BLaER1 (cell line): ENCODE measurements around the gene ATG4B.
A peak's percentile ranks its signal among the peaks of the same experiment; 100 is the strongest.

Experiments
- H3K27ac ChIP-seq: shearing (Covaris generic); formaldehyde crosslinking; 2 replicates; pipeline ENCODE4 v1.8.1; 2022
- H3K27me3 ChIP-seq: shearing (Covaris generic); formaldehyde crosslinking; 2 replicates; pipeline ENCODE4 v1.8.1; 2022
- H3K36me3 ChIP-seq: shearing (Covaris generic); formaldehyde crosslinking; 2 replicates; pipeline ENCODE4 v1.8.1; 2022
- H3K4me1 ChIP-seq: shearing (Covaris generic); formaldehyde crosslinking; 2 replicates; pipeline ENCODE4 v1.8.1; 2022
- H3K4me2 ChIP-seq: shearing (Covaris generic); formaldehyde crosslinking; 2 replicates; pipeline ENCODE4 v1.8.1; 2022
- H3K4me3 ChIP-seq: shearing (Covaris generic); formaldehyde crosslinking; 2 replicates; pipeline ENCODE4 v1.8.1; 2022
- H3K9ac ChIP-seq: shearing (Covaris generic); formaldehyde crosslinking; 2 replicates; pipeline ENCODE4 v1.8.1; 2022
- H3K9me3 ChIP-seq: shearing (Covaris generic); formaldehyde crosslinking; 2 replicates; pipeline ENCODE4 v1.8.1; 2022
- H4K20me1 ChIP-seq: shearing (Covaris generic); formaldehyde crosslinking; 2 replicates; pipeline ENCODE4 v1.8.1; 2022
- Cebpa-rat ChIP-seq: shearing (Covaris generic); IDR thresholded peaks from 2 replicates; pipeline ENCODE4 v1.8.1; 2022

ATG4B gene

DNA sequence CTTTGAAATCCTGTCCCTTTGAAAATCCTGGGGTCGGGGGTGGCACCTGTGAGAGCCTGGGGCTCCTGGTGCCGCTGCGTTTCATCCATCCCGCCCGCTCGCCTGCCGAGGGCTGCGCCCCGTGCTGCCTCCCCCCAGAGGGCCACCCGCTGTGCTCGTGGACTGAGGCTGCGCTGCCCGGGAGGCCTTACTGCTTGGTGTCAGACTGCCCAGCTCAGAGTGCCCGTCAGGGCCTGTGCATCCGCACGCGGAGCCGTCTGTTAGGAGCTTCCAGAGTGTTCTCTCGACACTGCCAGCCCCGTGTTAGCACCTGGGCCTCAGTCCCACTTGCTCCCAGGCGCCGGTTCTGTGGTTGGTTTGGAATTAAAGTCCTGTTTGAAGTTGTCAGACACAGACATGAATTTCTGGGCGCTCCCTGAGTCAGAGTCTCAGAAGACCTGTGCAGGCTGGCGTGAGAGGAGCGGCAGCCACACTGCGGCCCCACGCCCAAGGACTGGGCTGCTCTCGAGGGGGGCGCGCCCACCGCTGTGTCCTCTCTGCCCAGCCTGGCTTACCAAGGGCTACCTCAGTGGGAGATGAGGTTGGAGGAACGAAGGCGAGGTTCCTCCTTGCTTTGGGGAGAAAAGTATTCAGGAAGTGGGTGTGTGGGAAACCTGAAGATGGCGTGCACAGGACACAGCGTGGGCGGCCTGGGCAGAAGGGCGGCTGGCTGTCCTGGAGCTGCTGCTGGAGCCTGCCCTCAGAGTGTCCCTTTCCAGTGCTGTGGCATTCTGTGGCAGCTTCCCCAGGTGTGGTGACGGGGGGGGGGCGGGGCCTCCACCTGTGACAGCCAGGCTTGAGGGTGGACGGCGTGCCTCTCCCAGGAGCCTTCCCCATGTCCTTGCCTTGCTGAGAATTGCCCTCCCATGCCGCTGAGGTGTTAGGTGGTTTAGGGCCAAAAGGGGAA, 35.0 kb downstream of the ATG4B start:
- H3K27ac ChIP-seq: no peak overlapping the region
- H3K27me3 ChIP-seq: no peaks in the 10 kb centered on the region
- no peaks in the 10 kb centered on the region for H3K9me3 ChIP-seq
- H3K4me3 ChIP-seq: no peak overlapping the region
- peaks cover 34% of the 10 kb centered on the region for H4K20me1 ChIP-seq
- no peaks in the 10 kb centered on the region for H3K4me1 ChIP-seq
- peaks cover 98% of the 10 kb centered on the region for H3K36me3 ChIP-seq
- H3K4me2 ChIP-seq: no peak overlapping the region
- no peak for TF ChIP-seq Cebpa-rat
- no peak overlapping the region for H3K9ac ChIP-seq

DNA sequence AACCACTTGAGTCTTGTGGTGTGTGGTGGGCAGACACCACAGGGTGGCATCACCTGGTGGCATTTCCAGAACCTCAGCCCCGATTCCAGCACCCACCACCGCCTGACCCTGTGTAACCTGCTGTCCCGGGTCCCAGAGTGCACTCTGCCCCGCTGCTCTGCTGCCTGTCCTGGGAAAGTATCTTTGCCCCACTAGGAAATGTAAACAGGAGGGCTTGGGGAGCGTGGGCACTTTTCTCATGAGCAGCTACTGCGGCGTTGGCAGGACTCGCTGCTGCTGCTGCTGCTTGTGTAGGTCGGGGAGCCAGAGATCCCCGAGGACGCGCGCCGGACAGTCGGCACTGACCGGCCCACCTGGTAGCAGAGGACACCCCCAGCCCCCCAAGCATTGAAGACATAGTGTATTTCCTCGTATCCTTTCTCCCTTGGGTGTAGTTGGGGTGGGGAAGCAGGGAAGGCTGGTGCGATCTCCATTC, 35.7 kb downstream of the ATG4B start:
- Histone ChIP-seq H3K9me3 (no peaks in the 10 kb centered on the region), H3K4me1 (no peaks in the 10 kb centered on the region), H3K27ac (no peak overlapping the region), H3K36me3 (peaks cover 98% of the 10 kb centered on the region), H3K9ac (no peak overlapping the region), H3K4me2 (no peak overlapping the region), H3K27me3 (no peaks in the 10 kb centered on the region), H4K20me1 (peaks cover 37% of the 10 kb centered on the region), H3K4me3 (no peak overlapping the region)
- TF ChIP-seq Cebpa-rat: no peak

DNA sequence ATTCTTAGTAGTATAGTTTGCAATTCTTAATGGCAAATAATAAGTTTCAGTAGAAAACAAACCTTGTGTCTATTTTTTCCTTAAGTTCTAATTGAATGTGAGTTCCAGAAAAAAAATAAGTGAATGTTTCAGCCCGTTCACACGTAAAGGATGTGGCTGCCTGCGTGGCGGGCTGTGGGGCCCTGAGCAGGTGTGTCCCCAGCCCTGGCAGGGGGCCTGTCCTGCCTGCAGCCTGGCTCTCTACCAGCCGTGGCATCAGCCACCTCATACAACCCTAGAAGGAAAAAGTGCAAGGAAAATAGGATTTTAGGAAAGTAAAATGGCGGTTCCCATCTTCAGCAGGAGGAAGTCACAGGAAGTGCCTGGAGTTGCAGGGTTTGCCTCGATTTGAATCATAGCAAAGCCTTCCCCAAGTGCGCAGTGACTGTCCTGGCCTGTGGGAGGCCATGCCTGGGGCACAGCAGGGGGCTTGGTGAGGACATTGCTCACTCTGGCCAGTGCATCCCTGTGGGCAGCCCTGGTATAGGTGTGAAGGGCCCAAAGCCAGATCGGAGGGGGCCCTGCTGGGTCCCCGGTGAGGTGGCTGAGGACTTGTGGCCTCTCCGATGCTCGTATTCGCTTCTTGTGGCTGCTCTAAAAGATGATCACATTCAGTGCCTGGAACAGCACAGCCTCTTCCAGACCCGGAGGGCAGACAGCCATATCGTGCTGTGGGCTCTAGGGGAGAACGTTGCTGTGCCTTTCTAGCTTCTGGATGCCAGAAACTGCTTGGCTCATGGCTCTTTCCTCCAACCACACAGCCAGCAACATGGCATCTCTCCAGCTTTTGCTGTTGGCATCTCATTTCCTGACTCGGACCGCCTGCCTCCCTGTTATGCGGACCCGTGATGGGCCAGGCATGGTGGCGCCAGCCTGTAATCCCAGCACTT, 36.6 kb downstream of the ATG4B start:
- Histone ChIP-seq H3K4me2 (no peak overlapping the region), H3K36me3 (peaks cover 98% of the 10 kb centered on the region), H3K27ac (no peak overlapping the region), H3K4me3 (no peak overlapping the region), H4K20me1 (peaks cover 42% of the 10 kb centered on the region), H3K27me3 (no peaks in the 10 kb centered on the region), H3K4me1 (no peaks in the 10 kb centered on the region), H3K9ac (no peak overlapping the region), H3K9me3 (no peaks in the 10 kb centered on the region)
- TF ChIP-seq Cebpa-rat: no peak

DNA sequence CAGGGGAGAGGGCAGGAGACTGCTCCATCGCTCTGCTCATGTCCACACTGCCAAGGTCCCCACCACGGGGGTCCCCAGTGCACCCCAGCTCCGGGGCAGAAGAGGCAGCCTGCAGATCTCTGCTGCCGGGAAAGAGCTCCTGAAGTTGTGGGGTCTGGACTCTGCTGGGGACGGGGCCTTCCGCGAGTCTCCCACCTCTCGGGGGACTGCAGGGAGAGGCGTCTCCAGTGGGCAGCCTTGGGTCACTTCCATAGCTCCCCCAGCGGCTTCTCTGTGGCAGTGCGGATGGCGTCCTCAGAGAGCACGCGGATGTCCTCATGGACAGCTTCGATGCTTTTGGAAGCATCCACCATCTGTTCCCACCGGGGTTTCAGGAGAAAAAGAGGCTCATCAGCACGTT, 38.4 kb downstream of the ATG4B start:
- H3K4me1 ChIP-seq: no peaks in the 10 kb centered on the region
- no peak for TF ChIP-seq Cebpa-rat
- no peak overlapping the region for H3K27ac ChIP-seq
- H3K9me3 ChIP-seq: no peaks in the 10 kb centered on the region
- peaks cover 59% of the 10 kb centered on the region for H4K20me1 ChIP-seq
- no peak overlapping the region for H3K9ac ChIP-seq
- no peaks in the 10 kb centered on the region for H3K27me3 ChIP-seq
- H3K36me3 ChIP-seq: peaks cover 98% of the 10 kb centered on the region
- no peak overlapping the region for H3K4me2 ChIP-seq
- H3K4me3 ChIP-seq: no peak overlapping the region

DNA sequence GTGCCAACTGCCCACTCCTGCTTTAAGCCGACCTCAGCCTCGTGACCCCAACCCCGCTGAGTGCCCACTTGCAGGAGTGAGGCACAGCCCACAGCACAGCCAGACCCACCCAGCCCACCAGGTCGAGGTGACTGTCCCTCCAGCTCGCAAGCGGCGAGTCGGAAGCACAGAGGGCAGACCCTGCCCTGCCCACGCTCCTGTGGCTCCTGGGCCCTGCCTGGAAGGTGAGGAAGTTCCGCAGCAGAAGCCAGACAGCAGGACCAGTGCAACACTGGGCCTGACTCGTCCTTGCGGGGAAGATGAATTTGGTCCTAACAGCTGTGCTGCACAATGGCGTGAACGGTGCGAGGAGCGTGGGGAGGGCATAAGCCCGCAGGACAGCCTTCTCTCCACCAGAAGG, 39.2 kb downstream of the ATG4B start:
- no peak for TF ChIP-seq Cebpa-rat

DNA sequence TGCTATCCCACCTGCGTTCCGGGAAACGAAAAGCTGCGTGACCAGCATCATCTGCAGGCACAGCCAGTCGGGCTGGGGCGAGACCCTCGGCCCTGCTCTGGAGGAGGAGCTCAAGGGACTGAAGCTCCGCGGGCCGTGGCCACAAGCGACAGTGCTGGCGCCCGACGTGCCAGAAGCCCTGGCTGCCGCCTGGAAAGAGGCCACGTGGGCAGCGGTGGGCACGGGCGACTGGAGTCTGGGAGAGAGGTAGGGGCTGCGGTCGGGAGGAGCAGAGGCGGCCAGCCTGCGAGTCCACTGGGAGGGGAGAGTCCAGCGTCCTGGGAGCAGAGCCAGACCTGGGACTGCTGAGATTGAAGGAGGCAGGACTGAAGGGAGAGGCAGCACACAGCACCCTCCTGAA, 39.9 kb downstream of the ATG4B start:
- H3K4me1 ChIP-seq: no peaks in the 10 kb centered on the region
- TF ChIP-seq Cebpa-rat: no peak
- H3K27ac ChIP-seq: no peak overlapping the region
- no peaks in the 10 kb centered on the region for H3K9me3 ChIP-seq
- no peak overlapping the region for H3K9ac ChIP-seq
- H3K36me3 ChIP-seq: peaks cover 98% of the 10 kb centered on the region
- no peaks in the 10 kb centered on the region for H3K27me3 ChIP-seq
- no peak overlapping the region for H3K4me3 ChIP-seq
- H3K4me2 ChIP-seq: no peak overlapping the region
- H4K20me1 ChIP-seq: peaks cover 67% of the 10 kb centered on the region

More for the DNA sequence above, 39.2 kb downstream of the ATG4B start:
- H3K27ac ChIP-seq: no peak overlapping the region
- H3K9me3 ChIP-seq: no peaks in the 10 kb centered on the region
- H4K20me1 ChIP-seq: peaks cover 66% of the 10 kb centered on the region
- no peak overlapping the region for H3K4me2 ChIP-seq
- no peak overlapping the region for H3K4me3 ChIP-seq
- no peak overlapping the region for H3K9ac ChIP-seq
- H3K27me3 ChIP-seq: no peaks in the 10 kb centered on the region
- H3K4me1 ChIP-seq: no peaks in the 10 kb centered on the region
- peaks cover 98% of the 10 kb centered on the region for H3K36me3 ChIP-seq

DNA sequence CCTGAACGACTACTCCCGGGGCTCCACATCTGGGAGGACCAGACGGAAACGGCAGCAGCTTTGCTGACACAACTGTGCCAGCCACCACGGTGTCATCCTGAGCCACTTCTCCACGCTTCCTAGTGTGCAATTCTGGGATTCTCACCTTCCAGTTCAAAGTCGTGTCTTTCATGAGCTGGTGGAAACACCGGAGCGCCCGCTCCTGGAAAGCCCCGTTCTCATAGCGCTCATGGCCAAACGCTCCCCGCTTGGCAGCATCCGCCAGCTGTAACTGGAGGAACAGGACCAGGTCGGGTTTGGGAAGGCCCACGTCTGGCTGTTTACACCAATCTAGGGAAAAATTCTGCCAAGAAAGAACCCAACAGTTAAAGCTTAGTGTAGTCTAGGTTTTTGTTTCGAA, 40.8 kb downstream of the ATG4B start:
- peaks cover 98% of the 10 kb centered on the region for H3K36me3 ChIP-seq
- no peaks in the 10 kb centered on the region for H3K27me3 ChIP-seq
- no peak overlapping the region for H3K27ac ChIP-seq
- no peaks in the 10 kb centered on the region for H3K4me1 ChIP-seq
- H3K4me2 ChIP-seq: no peak overlapping the region
- H3K9ac ChIP-seq: no peak overlapping the region
- no peak overlapping the region for H3K4me3 ChIP-seq
- H4K20me1 ChIP-seq: peaks cover 67% of the 10 kb centered on the region
- TF ChIP-seq Cebpa-rat: no peak
- no peaks in the 10 kb centered on the region for H3K9me3 ChIP-seq

DNA sequence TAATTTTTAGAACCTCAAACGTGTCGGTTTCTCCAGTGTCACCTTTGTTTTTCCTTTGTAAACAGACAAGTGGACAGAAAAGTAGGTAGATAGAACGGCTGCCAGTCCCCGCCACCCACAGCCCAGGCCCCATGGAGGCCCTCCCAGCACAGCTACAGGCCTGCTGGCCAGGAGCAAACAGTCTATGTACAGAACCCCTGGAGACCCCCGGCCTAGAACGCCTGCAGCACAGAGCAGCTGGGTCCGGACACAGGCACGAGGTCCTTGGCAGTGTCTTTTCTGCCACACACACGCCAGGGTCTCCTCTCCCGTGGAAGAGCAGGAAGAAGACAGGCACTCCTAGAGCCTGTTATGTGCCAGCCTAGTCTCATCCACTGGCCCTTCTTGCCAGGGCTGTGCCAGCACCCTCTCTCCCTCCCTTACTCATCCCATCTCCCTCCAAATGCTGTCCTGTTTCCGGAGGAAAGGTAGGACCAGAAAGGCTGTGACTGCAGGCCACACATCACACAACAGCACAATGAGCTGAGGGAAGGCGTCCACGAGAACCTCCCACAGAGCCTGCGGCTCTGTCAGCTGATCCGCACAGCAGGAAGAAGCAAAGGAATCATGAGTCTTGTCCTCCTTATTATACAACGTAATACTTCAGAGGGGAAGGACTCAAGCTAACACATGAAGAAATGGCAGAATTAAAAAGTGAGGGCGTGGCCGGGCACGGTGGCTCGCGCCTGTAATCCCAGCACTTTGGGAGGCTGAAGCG, 41.5 kb downstream of the ATG4B start:
- H3K36me3 ChIP-seq: peaks cover 100% of the 10 kb centered on the region
- H3K4me3 ChIP-seq: no peak overlapping the region
- H3K27me3 ChIP-seq: no peaks in the 10 kb centered on the region
- peak overlapping the region; percentile 22; the same call in 1 of the 2 replicates for H3K27ac ChIP-seq
- H3K4me1 ChIP-seq: no peaks in the 10 kb centered on the region
- TF ChIP-seq Cebpa-rat: no peak
- H3K4me2 ChIP-seq: no peak overlapping the region
- H3K9ac ChIP-seq: no peak overlapping the region
- peaks cover 64% of the 10 kb centered on the region for H4K20me1 ChIP-seq
- no peaks in the 10 kb centered on the region for H3K9me3 ChIP-seq

DNA sequence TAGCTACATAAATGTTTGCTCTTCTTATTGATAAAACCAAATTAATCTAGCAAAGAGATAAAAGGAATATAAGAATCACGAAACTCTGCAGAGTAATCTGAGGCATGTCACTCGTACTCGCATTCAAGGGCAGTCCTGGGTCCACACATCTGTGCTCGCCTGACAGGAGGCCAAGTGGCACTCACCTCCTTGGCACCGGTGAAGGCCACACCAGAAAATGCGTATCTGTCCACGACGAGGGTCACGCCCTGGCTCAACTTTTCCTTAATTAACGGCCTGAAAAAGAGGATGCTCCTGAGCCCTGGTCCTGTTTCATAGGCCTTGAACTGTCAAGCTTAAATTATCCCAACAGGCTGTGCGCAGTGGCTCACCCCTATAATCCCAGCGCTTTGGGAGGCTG, 42.6 kb downstream of the ATG4B start:
- no peaks in the 10 kb centered on the region for H3K27me3 ChIP-seq
- no peaks in the 10 kb centered on the region for H3K9me3 ChIP-seq
- H3K36me3 ChIP-seq: peaks cover 100% of the 10 kb centered on the region
- H3K27ac ChIP-seq: no peak overlapping the region
- no peak overlapping the region for H3K9ac ChIP-seq
- peaks cover 4% of the 10 kb centered on the region for H3K4me1 ChIP-seq
- peaks cover 54% of the 10 kb centered on the region for H4K20me1 ChIP-seq
- TF ChIP-seq Cebpa-rat: no peak
- H3K4me2 ChIP-seq: no peak overlapping the region
- no peak overlapping the region for H3K4me3 ChIP-seq
